Ovary (tissue), 3 donors: ENCODE measurements around the gene FNBP1.

Source experiments
- CTCF ChIP-seq, 3 donors: fragments of 450-650 bp in 2 of 3; fragments of 200-600 bp in 1 of 3; IDR thresholded peaks; one replicate each; pipeline versions ENCODE4 v1.5.1 to v1.8.0; 2016 to 2022; ENCODE audit warnings: antibody characterized with exemption in 3 of 3, mild to moderate bottlenecking in 1 of 3
- POLR2A ChIP-seq: fragments of 450-650 bp; IDR thresholded peaks from one replicate; pipeline ENCODE4 v1.6.1; 2017; ENCODE audit warnings: antibody characterized with exemption, mild to moderate bottlenecking, moderate library complexity
- donor health status: DM: no; HTN: no; CAD: no.

DNA sequence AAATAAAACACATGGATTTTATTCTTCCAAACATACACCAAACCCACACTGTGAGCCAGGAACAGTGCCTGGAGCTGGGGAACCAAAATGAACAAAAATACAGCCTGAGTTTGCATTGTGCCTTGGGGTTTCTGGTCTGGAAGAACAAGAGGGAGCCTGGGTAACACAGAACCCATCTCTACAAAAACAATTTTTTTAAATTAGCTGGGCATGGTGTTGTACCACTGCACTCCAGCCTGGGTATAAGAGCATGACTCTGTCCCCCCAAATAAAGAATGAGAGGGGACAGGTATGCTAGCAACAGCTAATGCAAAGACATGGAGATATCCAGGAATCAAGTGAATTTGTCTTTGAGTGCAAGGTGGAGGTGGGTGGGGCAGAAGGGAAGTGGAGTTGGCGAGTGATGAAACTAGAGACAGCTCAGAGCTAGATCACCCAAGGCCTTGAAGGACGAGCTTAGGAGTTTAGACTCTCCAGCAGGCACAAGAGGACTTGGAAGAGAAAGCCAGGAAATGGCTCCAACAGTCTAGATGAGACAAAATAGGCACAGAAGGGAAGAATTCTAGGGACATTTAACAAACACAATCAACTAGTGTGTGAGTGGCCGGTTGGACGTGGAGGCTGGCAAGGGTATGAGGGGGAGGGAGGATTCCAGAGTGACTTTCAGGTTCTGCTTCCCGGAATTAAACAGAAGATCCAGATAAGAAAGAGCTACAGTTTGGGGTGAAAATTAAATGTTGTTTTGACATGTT lies 47.4 kb downstream of the FNBP1 start:
- no peak for TF ChIP-seq POLR2A
- TF ChIP-seq CTCF (IDR thresholded peaks at IDR 0.05), result no peak
